IgD-negative memory B cell (primary cell): ENCODE results near the gene MSL2. TPM values are rescaled to one million over a fixed set of nuclear protein-coding genes. Genes with fewer than 3 reads are reported as not detected.
"Not testable (repeated sequence)": the region's sequence is repeated elsewhere in the genome, so short reads cannot be mapped to it uniquely, and the experiment has no call there.

Experiments
- H3K27ac Mint-ChIP-seq, 3 donors: one replicate each; pipeline ENCODE4 v1.8.0; 2020 to 2022; ENCODE audit warnings: mild to moderate bottlenecking in 3 of 3, mixed read lengths in 3 of 3, moderate library complexity in 1 of 3
- H3K27me3 Mint-ChIP-seq: one replicate; pipeline ENCODE4 v1.8.0; 2021; ENCODE audit warnings: mixed read lengths
- H3K36me3 Mint-ChIP-seq: one replicate; pipeline ENCODE4 v1.8.0; 2020; ENCODE audit warnings: mild to moderate bottlenecking, mixed read lengths
- H3K4me1 Mint-ChIP-seq, 3 donors: one replicate each; pipeline ENCODE4 v1.8.0; 2020 to 2022; ENCODE audit warnings: mixed read lengths in 3 of 3, mild to moderate bottlenecking in 1 of 3
- H3K4me3 Mint-ChIP-seq, 4 donors: one replicate each; pipeline ENCODE4 v1.8.0; 2020 to 2022; ENCODE audit warnings: mild to moderate bottlenecking in 4 of 4, mixed read lengths in 4 of 4, moderate library complexity in 3 of 4
- H3K9me3 Mint-ChIP-seq, 3 donors: one replicate each; pipeline ENCODE4 v1.8.0; 2020 to 2021; ENCODE audit warnings: mixed read lengths in 3 of 3, mild to moderate bottlenecking in 1 of 3
- polyA plus RNA-seq: library from polyadenylated mRNA; unstranded; fragments of 300-500 nt; fragmentation: Illumina TruSeq; gene quantifications from one replicate; pipeline ENCODE4 v1.2.3, GENCODE V29; 2021

Gene MSL2
- 27.9 TPM for polyA plus RNA-seq

- Mint-ChIP-seq H3K9me3 (no peaks in the 10 kb centered on the region), H3K36me3 (peaks cover 3% of the 10 kb centered on the region), H3K27ac (peak within 1 kb of the TSS; percentile 95 to 100 (median 98)), H3K4me1 (peaks cover 29 to 36% (median 33%) of the 10 kb centered on the region in 3 donors), H3K27me3 (no peaks in the 10 kb centered on the region), H3K4me3 (peak within 1 kb of the TSS; percentile 86 to 98 (median 94))
These were observed at the start of gene MSL2 for GRCh38 chr3:136196064-136196400. Gene MSL2 (minus strand): TSS chr3:136196335. CDS start chr3:136195113, 1,222 bp downstream.

- Mint-ChIP-seq H3K27me3 (peaks cover 7% of the 10 kb centered on the region), H3K9me3 (no peaks in the 10 kb centered on the region), H3K36me3 (peaks cover 2% of the 10 kb centered on the region), H3K4me3 (no peak overlapping the region), H3K4me1 (peaks cover 5 to 10% (median 5%) of the 10 kb centered on the region in 3 donors), H3K27ac (peak overlapping the region in 1 of 3 donors; percentile 74)
These were observed 49.6 kb upstream of the MSL2 start for GRCh38 chr3:136245691-136246090.

GRCh38 chr3:136239094-136239493, 43.0 kb upstream of the MSL2 start:
- H3K4me3 Mint-ChIP-seq = no peak overlapping the region
- peaks cover 14% of the 10 kb centered on the region for H3K27me3 Mint-ChIP-seq
- no peak overlapping the region for H3K27ac Mint-ChIP-seq
- H3K36me3 Mint-ChIP-seq = peaks cover 2% of the 10 kb centered on the region
- H3K9me3 Mint-ChIP-seq = no peaks in the 10 kb centered on the region
- H3K4me1 Mint-ChIP-seq = no peaks in the 10 kb centered on the region

- peaks cover under 1% of the 10 kb centered on the region for H3K36me3 Mint-ChIP-seq
- H3K9me3 Mint-ChIP-seq = no peaks in the 10 kb centered on the region
- H3K27ac Mint-ChIP-seq = peak overlapping the region in 1 of 3 donors; percentile 24
- peaks cover 15% of the 10 kb centered on the region for H3K27me3 Mint-ChIP-seq
- H3K4me3 Mint-ChIP-seq = no peak overlapping the region
- no peaks in the 10 kb centered on the region for H3K4me1 Mint-ChIP-seq
These were observed 42.0 kb upstream of the MSL2 start for GRCh38 chr3:136237961-136238649.

- Mint-ChIP-seq H3K4me3 (no peak overlapping the region), H3K9me3 (no peaks in the 10 kb centered on the region), H3K4me1 (no peaks in the 10 kb centered on the region), H3K36me3 (no peaks in the 10 kb centered on the region), H3K27ac (no peak overlapping the region), H3K27me3 (peaks cover 19% of the 10 kb centered on the region)
These were observed 41.0 kb upstream of the MSL2 start for GRCh38 chr3:136237103-136237502.

- no peak overlapping the region for H3K4me3 Mint-ChIP-seq
- H3K36me3 Mint-ChIP-seq = peaks cover under 1% of the 10 kb centered on the region
- H3K27ac Mint-ChIP-seq = no peak overlapping the region
- peaks cover 18% of the 10 kb centered on the region for H3K27me3 Mint-ChIP-seq
- peaks cover 0 to under 1% (median 0%) of the 10 kb centered on the region in 3 donors for H3K9me3 Mint-ChIP-seq
- peaks cover 0 to 1% (median 0%) of the 10 kb centered on the region in 3 donors for H3K4me1 Mint-ChIP-seq
These were observed 40.0 kb upstream of the MSL2 start for GRCh38 chr3:136236109-136236508.

- H3K36me3 Mint-ChIP-seq = peaks cover 3% of the 10 kb centered on the region
- no peak overlapping the region for H3K4me3 Mint-ChIP-seq
- H3K9me3 Mint-ChIP-seq = peaks cover 0 to 3% (median 0%) of the 10 kb centered on the region in 3 donors
- peaks cover 13% of the 10 kb centered on the region for H3K27me3 Mint-ChIP-seq
- no peak overlapping the region for H3K27ac Mint-ChIP-seq
- peaks cover 0 to 2% (median 0%) of the 10 kb centered on the region in 3 donors for H3K4me1 Mint-ChIP-seq
These were observed 39.4 kb upstream of the MSL2 start for GRCh38 chr3:136235545-136235944.

GRCh38 chr3:136232413-136232812, 36.3 kb upstream of the MSL2 start:
- Mint-ChIP-seq H3K4me3 (no peak overlapping the region), H3K9me3 (peaks cover 0 to 3% (median 0%) of the 10 kb centered on the region in 3 donors), H3K27me3 (peaks cover 8% of the 10 kb centered on the region), H3K27ac (no peak overlapping the region), H3K4me1 (peaks cover 0 to 2% (median 0%) of the 10 kb centered on the region in 3 donors), H3K36me3 (peaks cover 3% of the 10 kb centered on the region)

- H3K4me1 Mint-ChIP-seq, H3K9me3 Mint-ChIP-seq, H3K27me3 Mint-ChIP-seq, H3K36me3 Mint-ChIP-seq, H3K4me3 Mint-ChIP-seq, H3K27ac Mint-ChIP-seq: not testable (repeated sequence)
These were observed 26.6 kb upstream of the MSL2 start for GRCh38 chr3:136222746-136223145.

GRCh38 chr3:136211547-136211946, 15.4 kb upstream of the MSL2 start:
- H3K27me3 Mint-ChIP-seq = peaks cover 12% of the 10 kb centered on the region

GRCh38 chr3:136209921-136210320, 13.8 kb upstream of the MSL2 start:
- Mint-ChIP-seq H3K4me1 (peaks cover 0 to 3% (median 2%) of the 10 kb centered on the region in 3 donors), H3K27ac (no peak overlapping the region), H3K27me3 (peaks cover 15% of the 10 kb centered on the region), H3K9me3 (peaks cover 0 to 2% (median 0%) of the 10 kb centered on the region in 3 donors), H3K36me3 (peaks cover 3% of the 10 kb centered on the region), H3K4me3 (no peak overlapping the region)

More at GRCh38 chr3:136211547-136211946, 15.4 kb upstream of the MSL2 start:
- Mint-ChIP-seq H3K27ac (no peak overlapping the region), H3K4me3 (peak overlapping the region in 1 of 4 donors; percentile 17), H3K9me3 (peaks cover 0 to 3% (median 0%) of the 10 kb centered on the region in 3 donors), H3K4me1 (peaks cover 0 to 3% (median 0%) of the 10 kb centered on the region in 3 donors), H3K36me3 (peaks cover 3% of the 10 kb centered on the region)

GRCh38 chr3:136207489-136208115, 11.5 kb upstream of the MSL2 start:
- H3K36me3 Mint-ChIP-seq = no peaks in the 10 kb centered on the region
- H3K27me3 Mint-ChIP-seq = peaks cover 15% of the 10 kb centered on the region

GRCh38 chr3:136199219-136199618, 3.1 kb upstream of the MSL2 start:
- not testable (repeated sequence) for H3K4me3 Mint-ChIP-seq, H3K27me3 Mint-ChIP-seq, H3K27ac Mint-ChIP-seq, H3K36me3 Mint-ChIP-seq, H3K9me3 Mint-ChIP-seq
- H3K4me1 Mint-ChIP-seq = peaks cover 10 to 12% (median 12%) of the 10 kb centered on the region in 3 donors

More at GRCh38 chr3:136207489-136208115, 11.5 kb upstream of the MSL2 start:
- Mint-ChIP-seq H3K4me1 (peaks cover 0 to 3% (median 2%) of the 10 kb centered on the region in 3 donors), H3K9me3 (no peaks in the 10 kb centered on the region), H3K27ac (no peak overlapping the region), H3K4me3 (peak overlapping the region in 1 of 4 donors; percentile 18)

- H3K4me3 Mint-ChIP-seq = peak overlapping the region in 1 of 4 donors; percentile 86
- not testable (repeated sequence) for H3K27me3 Mint-ChIP-seq, H3K9me3 Mint-ChIP-seq, H3K36me3 Mint-ChIP-seq
- H3K4me1 Mint-ChIP-seq = peaks cover 11 to 18% (median 15%) of the 10 kb centered on the region in 3 donors
- H3K27ac Mint-ChIP-seq = peak overlapping the region; percentile 95 to 100 (median 98)
These were observed 2.4 kb upstream of the MSL2 start for GRCh38 chr3:136198462-136199078.

- peak overlapping the region; percentile 95 to 100 (median 98) for H3K27ac Mint-ChIP-seq
- peaks cover 3% of the 10 kb centered on the region for H3K36me3 Mint-ChIP-seq
- peaks cover 18 to 28% (median 23%) of the 10 kb centered on the region in 3 donors for H3K4me1 Mint-ChIP-seq
- H3K9me3 Mint-ChIP-seq = no peaks in the 10 kb centered on the region
- peak overlapping the region; percentile 86 to 98 (median 94) for H3K4me3 Mint-ChIP-seq
- no peaks in the 10 kb centered on the region for H3K27me3 Mint-ChIP-seq
These were observed 1.1 kb upstream of the MSL2 start for GRCh38 chr3:136197159-136197793.
